Fibroblast of the aortic adventitia (primary cell): Measurements from ENCODE around the gene SLC6A11. TPM values are rescaled to one million over a fixed set of nuclear protein-coding genes. Genes with fewer than 3 reads are reported as not detected.

Experiments used
- DNase-seq: peaks from one replicate; pipeline ENCODE4 v3.0.0-alpha.2; 2010; ENCODE audit warnings: low read depth
- H3K4me3 ChIP-seq: 2 replicates; pipeline ENCODE4 v1.5.1; 2011; ENCODE audit warnings: low read depth, mild to moderate bottlenecking, control low read depth, low read length, moderate library complexity
- total RNA-seq: library from RNA; depleted of rRNA; stranded (reverse); fragments of >200 nt; gene quantifications from 2 replicates; pipeline ENCODE4 v1.2.3, GENCODE V29; 2012; ENCODE audit warnings: low replicate concordance
- TF ChIP-seq, protein P1 (sequence below): IDR thresholded peaks from 2 replicates; pipeline ENCODE4 v1.5.1; 2011; ENCODE audit warnings: mild to moderate bottlenecking, low read length, control low read depth, inconsistent platforms; ENCODE audit not compliant: insufficient read depth

The SLC6A11 gene
- total RNA-seq, 1 donor, result not detected

DNA sequence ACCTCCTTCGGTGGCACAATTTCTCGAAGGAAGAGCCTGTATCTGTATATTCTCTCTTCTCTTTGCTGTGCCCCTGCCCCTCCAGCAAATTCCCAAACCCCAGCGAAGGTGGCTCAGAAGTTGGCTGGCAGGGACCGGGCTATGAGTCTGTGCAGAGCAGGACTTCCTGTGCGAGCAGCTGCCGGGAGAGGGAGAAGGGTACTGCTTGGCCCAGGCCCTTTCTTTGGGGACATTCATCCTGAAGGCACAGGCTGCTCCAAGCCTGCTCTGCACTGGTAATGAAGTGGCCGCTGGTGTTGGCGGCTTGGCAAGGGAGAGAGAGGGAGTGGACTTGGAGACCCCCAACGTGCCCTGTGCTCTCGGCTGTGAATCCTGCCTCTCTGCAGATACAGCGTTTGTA lies 1.5 kb downstream of the SLC6A11 start:
- H3K4me3 ChIP-seq, result no peak overlapping the region
- TF ChIP-seq, protein P1, sequence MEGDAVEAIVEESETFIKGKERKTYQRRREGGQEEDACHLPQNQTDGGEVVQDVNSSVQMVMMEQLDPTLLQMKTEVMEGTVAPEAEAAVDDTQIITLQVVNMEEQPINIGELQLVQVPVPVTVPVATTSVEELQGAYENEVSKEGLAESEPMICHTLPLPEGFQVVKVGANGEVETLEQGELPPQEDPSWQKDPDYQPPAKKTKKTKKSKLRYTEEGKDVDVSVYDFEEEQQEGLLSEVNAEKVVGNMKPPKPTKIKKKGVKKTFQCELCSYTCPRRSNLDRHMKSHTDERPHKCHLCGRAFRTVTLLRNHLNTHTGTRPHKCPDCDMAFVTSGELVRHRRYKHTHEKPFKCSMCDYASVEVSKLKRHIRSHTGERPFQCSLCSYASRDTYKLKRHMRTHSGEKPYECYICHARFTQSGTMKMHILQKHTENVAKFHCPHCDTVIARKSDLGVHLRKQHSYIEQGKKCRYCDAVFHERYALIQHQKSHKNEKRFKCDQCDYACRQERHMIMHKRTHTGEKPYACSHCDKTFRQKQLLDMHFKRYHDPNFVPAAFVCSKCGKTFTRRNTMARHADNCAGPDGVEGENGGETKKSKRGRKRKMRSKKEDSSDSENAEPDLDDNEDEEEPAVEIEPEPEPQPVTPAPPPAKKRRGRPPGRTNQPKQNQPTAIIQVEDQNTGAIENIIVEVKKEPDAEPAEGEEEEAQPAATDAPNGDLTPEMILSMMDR, result no peak
- DNase-seq, result no peak

- TF ChIP-seq, protein P1, result no peak
- no peak overlapping the region for H3K4me3 ChIP-seq
- DNase-seq, result no peak
Observed at GRCh38 chr3:10822055-10822454, 6.0 kb downstream of the SLC6A11 start.

DNA sequence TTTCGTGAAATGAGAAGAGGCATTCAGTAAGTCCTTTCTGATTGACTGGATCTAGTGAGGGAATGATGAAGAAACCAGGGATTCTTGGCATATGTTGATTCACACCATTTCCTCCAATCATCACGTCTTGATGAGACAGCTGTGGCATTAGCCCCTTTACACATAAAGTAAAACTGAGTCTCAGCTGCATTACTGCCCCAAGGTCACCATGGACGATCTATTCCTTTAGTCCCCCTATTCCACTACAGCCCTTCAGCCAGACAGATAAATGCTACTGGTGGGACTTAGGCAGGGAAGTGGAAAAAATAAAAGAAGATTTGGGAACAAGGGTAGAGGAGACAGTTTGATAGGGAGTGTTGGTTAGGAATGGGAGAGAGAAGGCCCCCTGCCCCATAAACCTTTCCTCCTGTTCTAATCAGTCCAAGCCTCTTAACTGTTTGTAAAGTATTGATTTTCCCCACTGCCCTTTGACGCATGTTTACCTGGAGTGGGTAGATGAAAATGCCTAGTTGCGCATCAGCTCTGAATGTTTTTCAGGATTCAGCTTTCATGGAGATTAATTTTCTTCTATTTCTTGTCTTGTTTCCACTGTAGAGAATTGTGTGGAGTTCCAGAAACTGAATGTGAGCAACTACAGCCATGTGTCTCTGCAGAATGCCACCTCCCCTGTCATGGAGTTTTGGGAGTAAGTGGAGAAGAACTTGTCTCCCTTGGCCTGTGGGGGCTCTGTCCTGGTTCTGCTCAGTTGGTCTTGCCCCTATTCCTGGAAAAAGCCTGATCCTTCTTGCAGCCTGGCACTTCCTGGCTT lies 6.9 kb downstream of the SLC6A11 start:
- no peak overlapping the region for H3K4me3 ChIP-seq
- DNase-seq, result no peak
- TF ChIP-seq, protein P1, result no peak

DNA sequence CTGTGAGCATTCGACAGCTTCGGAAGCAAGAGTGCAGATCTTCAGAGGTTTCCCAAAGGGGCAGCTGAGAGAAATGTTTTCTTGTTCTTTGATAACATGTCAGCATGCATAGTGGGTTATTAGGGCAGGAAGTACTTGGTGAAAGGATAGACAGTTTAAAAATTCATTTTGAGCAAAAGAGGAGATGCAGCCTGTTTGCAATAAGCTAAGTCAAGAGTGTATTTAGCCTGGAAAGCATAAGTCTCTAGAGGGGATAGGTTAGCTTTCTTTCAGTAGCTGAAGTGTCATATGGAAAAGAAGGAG lies 7.4 kb downstream of the SLC6A11 start:
- no peak overlapping the region for H3K4me3 ChIP-seq
- TF ChIP-seq, protein P1, result no peak
- DNase-seq, result no peak

- TF ChIP-seq, protein P1, result no peak
- H3K4me3 ChIP-seq, result no peak overlapping the region
- DNase-seq, result no peak
Observed at GRCh38 chr3:10824468-10824867, 8.4 kb downstream of the SLC6A11 start.

DNA sequence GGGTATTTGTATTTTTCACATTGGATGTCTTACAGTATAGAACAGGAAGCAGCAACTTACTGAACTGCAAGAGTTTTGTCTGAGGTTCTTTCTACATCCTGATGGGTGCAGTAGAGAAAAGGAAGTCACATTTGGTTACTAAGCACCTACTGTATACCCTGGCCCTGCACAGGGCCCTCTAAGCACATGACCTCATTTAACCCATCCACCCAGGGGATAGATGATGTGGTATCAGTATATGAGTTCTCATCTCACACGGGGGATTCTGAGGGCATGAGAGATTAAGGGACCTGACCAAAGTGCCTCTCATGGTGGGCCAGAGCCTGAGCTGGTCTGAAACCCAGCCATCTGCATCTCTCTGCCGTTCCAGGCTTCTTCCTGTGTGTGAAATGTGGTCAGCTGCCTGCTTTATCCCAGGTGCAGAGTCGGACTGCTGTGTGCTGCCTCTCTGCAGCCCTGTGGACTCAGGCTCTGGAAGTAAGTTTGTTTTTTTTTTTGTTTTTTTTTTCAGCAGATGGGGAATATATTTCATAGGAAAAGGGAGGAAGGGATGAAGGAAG lies 17.9 kb downstream of the SLC6A11 start:
- TF ChIP-seq, protein P1, result no peak
- DNase-seq, result no peak
- no peak overlapping the region for H3K4me3 ChIP-seq
